Gastroesophageal sphincter (tissue), 4 donors: ENCODE data around the gene MYCBPAP. TPM values are rescaled to one million over a fixed set of nuclear protein-coding genes. Genes with fewer than 3 reads are reported as not detected.

Experiments used
- ATAC-seq: fragments of 150-250 bp; one replicate; pipeline ENCODE4 v1.9.1; 2016; ENCODE audit warnings: mild to moderate bottlenecking, moderate library complexity
- H3K27ac ChIP-seq, 4 donors: fragments of 200-600 bp; sonication (generic) in 3 of 4; 1 replicate in 3 of 4; 2 replicates in 1 of 4; pipeline ENCODE4 v1.5.1; 2016 to 2019
- H3K27me3 ChIP-seq: fragments of 200-600 bp; sonication (generic); one replicate; pipeline ENCODE4 v1.5.1; 2019
- H3K36me3 ChIP-seq, 2 donors: fragments of 200-600 bp; sonication (generic); one replicate each; pipeline ENCODE4 v1.5.1; 2019; ENCODE audit warnings: control low read depth in 1 of 2
- H3K4me1 ChIP-seq, 3 donors: fragments of 200-600 bp; sonication (generic); 1 replicate in 2 of 3; 2 replicates in 1 of 3; pipeline ENCODE4 v1.5.1; 2016 to 2019; ENCODE audit warnings: control low read depth in 2 of 3
- H3K4me3 ChIP-seq, 2 donors: fragments of 200-600 bp; sonication (generic); one replicate each; pipeline ENCODE4 v1.5.1; 2019; ENCODE audit warnings: mild to moderate bottlenecking in 1 of 2, moderate library complexity in 1 of 2
- H3K9me3 ChIP-seq, 3 donors: fragments of 200-600 bp; sonication (generic); one replicate each; pipeline ENCODE4 v1.5.1; 2017 to 2019; ENCODE audit warnings: control low read depth in 2 of 3
- EP300 ChIP-seq: sonication (generic); formaldehyde crosslinking; IDR thresholded peaks from one replicate; pipeline ENCODE4 v1.6.1; 2017; ENCODE audit warnings: antibody characterized with exemption, mild to moderate bottlenecking
- POLR2A ChIP-seq, 2 donors: fragments of 450-650 bp; IDR thresholded peaks; one replicate each; pipeline ENCODE4 v1.6.1; 2017; ENCODE audit warnings: antibody characterized with exemption in 2 of 2, mild to moderate bottlenecking in 2 of 2, moderate library complexity in 1 of 2
- POLR2AphosphoS5 ChIP-seq: sonication (generic); formaldehyde crosslinking; IDR thresholded peaks from one replicate; pipeline ENCODE4 v1.6.1; 2017; ENCODE audit warnings: antibody characterized with exemption
- WGBS, 2 donors: methylation state at CpG; one replicate each; pipeline ENCODE4 v1.1.5; 2018; ENCODE audit warnings: low coverage in 1 of 2; 5-methylcytosine and 5-hydroxymethylcytosine counted together
- total RNA-seq, 4 donors: library from RNA; depleted of rRNA; stranded (reverse); fragments of >200 nt; gene quantifications; one replicate each; pipeline ENCODE4 v1.1.0, GENCODE V29; 2016
- TF ChIP-seq, protein P1 (sequence below), 4 experiments: fragments of 200-600 bp in 2 of 4; fragments of 450-650 bp in 2 of 4; sonication (generic) in 1 of 4; IDR thresholded peaks; one replicate each; pipeline ENCODE4 v1.5.1; 2017 to 2019; ENCODE audit warnings: antibody characterized with exemption in 4 of 4, mild to moderate bottlenecking in 2 of 4, moderate library complexity in 2 of 4

MYCBPAP gene
- total RNA-seq, 4 donors from 2014 or later, result 0.27 to 0.31 TPM; not detected in 2

DNA sequence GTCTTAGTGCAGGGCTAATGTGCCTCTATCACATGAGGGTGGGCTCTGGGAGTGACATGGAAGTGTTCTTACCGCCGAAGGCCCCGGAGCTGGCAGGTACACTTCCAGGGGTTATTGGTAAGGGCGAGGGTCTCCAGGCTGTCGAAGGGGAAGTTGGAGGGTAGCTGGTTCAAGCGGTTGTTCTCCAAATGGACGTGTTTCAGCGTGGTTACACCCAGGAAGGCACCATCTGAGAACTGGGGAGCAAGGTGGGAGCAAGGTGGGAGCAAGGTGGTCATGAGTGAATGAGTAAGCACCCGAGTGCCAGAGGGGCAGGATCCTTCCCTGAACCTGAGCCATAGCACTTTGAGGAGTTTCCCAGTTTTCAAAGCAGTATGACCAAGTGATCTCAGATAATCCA, 42.6 kb upstream of the MYCBPAP start:
- Histone ChIP-seq H3K27ac (no peak overlapping the region), H3K9me3 (no peaks in the 10 kb centered on the region), H3K27me3 (peaks cover 39% of the 10 kb centered on the region), H3K4me3 (no peak overlapping the region), H3K36me3 (peaks cover 0 to 42% of the 10 kb centered on the region in 2 donors), H3K4me1 (peaks cover 0 to 18% (median 12%) of the 10 kb centered on the region in 3 donors)
- no peak for ATAC-seq
- TF ChIP-seq POLR2A (IDR thresholded peaks at IDR 0.05) (no peak), EP300 (no peak), POLR2AphosphoS5 (no peak)
- TF ChIP-seq, protein P1, sequence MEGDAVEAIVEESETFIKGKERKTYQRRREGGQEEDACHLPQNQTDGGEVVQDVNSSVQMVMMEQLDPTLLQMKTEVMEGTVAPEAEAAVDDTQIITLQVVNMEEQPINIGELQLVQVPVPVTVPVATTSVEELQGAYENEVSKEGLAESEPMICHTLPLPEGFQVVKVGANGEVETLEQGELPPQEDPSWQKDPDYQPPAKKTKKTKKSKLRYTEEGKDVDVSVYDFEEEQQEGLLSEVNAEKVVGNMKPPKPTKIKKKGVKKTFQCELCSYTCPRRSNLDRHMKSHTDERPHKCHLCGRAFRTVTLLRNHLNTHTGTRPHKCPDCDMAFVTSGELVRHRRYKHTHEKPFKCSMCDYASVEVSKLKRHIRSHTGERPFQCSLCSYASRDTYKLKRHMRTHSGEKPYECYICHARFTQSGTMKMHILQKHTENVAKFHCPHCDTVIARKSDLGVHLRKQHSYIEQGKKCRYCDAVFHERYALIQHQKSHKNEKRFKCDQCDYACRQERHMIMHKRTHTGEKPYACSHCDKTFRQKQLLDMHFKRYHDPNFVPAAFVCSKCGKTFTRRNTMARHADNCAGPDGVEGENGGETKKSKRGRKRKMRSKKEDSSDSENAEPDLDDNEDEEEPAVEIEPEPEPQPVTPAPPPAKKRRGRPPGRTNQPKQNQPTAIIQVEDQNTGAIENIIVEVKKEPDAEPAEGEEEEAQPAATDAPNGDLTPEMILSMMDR (IDR thresholded peaks at IDR 0.05), result no peak
- WGBS, 2 donors, result 68 to 95% methylated on average over 5 to 9 of the region's 9 CpGs

DNA sequence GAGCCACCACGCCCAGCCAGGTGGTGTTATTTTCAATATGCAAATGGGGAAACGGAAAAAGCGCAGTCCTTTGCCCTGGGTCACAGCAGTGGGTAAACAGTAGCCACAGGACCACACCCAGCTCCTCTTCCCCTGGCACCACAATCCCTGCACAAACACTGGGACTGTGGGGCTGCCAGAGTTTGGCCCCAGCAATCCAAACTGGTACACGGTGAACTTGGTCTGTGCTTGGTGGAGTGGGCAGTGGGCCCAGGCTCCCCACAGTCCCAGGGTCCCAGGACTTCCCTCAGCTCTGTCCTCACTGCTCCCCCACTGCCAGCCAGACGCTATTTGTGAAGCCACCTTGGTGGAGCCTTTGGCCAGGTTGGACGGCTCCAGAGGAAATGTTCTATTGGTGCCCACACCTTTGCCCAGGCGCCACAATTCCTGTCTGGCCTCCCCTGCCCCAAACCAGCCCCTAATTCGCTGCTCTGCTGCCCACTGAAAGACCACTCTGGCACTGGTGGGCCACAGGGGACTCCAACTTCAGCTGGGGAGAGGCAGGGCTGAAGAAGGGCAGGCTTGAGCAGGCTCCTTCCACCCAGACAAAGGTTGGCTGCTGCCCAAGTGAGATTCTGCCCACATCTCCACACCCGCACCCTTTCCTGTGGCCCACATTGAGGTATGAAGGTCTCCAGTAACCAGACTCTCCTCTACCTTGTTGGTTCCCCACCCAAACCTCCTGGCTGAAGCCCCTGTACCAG, 41.7 kb upstream of the MYCBPAP start:
- peaks cover 39% of the 10 kb centered on the region for H3K27me3 ChIP-seq
- H3K4me1 ChIP-seq, result peaks cover 0 to 18% (median 12%) of the 10 kb centered on the region in 3 donors
- no peak for ATAC-seq
- TF ChIP-seq POLR2A (IDR thresholded peaks at IDR 0.05) (no peak), POLR2AphosphoS5 (no peak), EP300 (no peak)
- TF ChIP-seq, protein P1 (IDR thresholded peaks at IDR 0.05), result no peak
- H3K9me3 ChIP-seq, result no peaks in the 10 kb centered on the region
- peaks cover 0 to 40% of the 10 kb centered on the region in 2 donors for H3K36me3 ChIP-seq
- H3K4me3 ChIP-seq, result no peak overlapping the region
- no peak overlapping the region for H3K27ac ChIP-seq
- WGBS, 2 donors, result 50% methylated on average over 1 of the region's 9 CpGs; no CpG with 5 or more reads in 1 of the 2 donors

DNA sequence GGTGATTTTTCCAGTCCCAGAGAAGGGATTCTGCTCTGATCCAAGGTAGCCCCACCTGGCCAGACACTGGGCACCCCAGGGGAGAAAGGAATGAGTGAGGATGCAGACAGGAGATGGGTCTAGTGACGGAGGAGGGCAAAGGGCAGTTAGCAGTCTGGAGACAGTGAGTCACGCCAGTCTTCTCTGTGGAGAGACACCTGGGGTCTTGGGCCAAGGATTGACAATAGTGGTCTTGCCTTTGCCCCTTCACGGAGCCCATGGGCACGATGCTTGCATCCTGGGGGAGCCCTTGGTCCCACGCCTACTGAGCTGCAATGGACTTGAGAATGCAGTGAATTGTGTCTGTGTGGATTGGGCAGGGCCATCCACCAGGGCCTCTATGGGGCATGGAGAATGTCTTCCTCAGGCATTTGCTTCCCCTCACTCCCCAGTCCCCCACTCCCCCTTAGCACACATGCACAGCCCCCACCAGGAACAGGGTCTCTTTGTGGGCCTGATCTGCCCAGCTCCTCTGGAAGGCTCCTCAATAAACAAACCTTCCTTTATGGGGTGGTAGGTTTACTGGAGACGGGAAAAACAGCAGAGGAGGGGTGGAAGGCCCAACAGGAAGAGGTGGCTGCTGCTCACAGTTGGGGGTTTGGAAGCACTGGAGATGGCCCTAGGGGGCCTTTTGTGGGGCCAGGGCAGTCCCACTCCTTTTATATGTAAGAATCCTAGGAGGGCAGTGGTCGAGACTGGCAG, 41.0 kb upstream of the MYCBPAP start:
- no peak overlapping the region for H3K4me3 ChIP-seq
- TF ChIP-seq POLR2AphosphoS5 (no peak), POLR2A (IDR thresholded peaks at IDR 0.05) (no peak), EP300 (no peak)
- TF ChIP-seq, protein P1 (IDR thresholded peaks at IDR 0.05), result no peak
- 40 to 80% methylated on average over 1 to 2 of the region's 7 CpGs for WGBS, 2 donors
- H3K36me3 ChIP-seq, result peaks cover 0 to 38% of the 10 kb centered on the region in 2 donors
- H3K4me1 ChIP-seq, result peaks cover 0 to 18% (median 12%) of the 10 kb centered on the region in 3 donors
- ATAC-seq, result no peak
- H3K9me3 ChIP-seq, result no peaks in the 10 kb centered on the region
- peaks cover 39% of the 10 kb centered on the region for H3K27me3 ChIP-seq
- no peak overlapping the region for H3K27ac ChIP-seq

DNA sequence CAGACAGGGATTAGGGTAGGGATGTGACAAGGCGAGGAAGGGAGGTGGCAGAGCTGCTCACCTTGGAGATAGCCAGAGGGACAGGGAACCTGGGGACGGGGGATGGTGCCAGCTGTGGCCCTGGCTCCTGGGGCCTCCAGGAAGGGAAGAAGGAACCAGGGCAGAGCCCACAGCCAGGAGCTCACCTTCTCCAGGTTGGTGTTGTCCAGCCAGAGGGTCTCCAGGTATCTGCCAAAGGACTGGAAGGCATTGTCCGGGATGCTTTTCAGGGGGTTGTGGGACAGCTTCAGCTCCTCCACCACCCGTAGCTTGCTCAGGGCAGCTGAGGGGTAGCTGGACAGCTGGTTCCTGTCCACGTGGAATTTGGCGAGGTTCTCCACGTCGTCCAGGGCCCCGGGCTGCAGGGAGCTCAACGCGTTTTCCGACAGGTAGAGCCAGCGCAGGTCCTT, 40.4 kb upstream of the MYCBPAP start:
- Histone ChIP-seq H3K27me3 (peaks cover 39% of the 10 kb centered on the region), H3K9me3 (no peaks in the 10 kb centered on the region), H3K36me3 (peaks cover 0 to 33% of the 10 kb centered on the region in 2 donors), H3K27ac (no peak overlapping the region), H3K4me1 (peaks cover 0 to 18% (median 12%) of the 10 kb centered on the region in 3 donors), H3K4me3 (no peak overlapping the region)
- TF ChIP-seq, protein P1 (IDR thresholded peaks at IDR 0.05), result no peak
- TF ChIP-seq POLR2AphosphoS5, result no peak
- no peak for TF ChIP-seq EP300
- no peak for TF ChIP-seq POLR2A (IDR thresholded peaks at IDR 0.05)
- ATAC-seq, result no peak
- 50% methylated on average over 2 of the region's 13 CpGs; no CpG with 5 or more reads in 1 of the 2 donors for WGBS, 2 donors
